ENCODE data around the gene CARNS1. TPM values are rescaled to one million over a fixed set of nuclear protein-coding genes. Genes with fewer than 3 reads are reported as not detected.

CARNS1 gene
- total RNA-seq, 1 donor from 2014 or later, result 1.5 TPM

DNA sequence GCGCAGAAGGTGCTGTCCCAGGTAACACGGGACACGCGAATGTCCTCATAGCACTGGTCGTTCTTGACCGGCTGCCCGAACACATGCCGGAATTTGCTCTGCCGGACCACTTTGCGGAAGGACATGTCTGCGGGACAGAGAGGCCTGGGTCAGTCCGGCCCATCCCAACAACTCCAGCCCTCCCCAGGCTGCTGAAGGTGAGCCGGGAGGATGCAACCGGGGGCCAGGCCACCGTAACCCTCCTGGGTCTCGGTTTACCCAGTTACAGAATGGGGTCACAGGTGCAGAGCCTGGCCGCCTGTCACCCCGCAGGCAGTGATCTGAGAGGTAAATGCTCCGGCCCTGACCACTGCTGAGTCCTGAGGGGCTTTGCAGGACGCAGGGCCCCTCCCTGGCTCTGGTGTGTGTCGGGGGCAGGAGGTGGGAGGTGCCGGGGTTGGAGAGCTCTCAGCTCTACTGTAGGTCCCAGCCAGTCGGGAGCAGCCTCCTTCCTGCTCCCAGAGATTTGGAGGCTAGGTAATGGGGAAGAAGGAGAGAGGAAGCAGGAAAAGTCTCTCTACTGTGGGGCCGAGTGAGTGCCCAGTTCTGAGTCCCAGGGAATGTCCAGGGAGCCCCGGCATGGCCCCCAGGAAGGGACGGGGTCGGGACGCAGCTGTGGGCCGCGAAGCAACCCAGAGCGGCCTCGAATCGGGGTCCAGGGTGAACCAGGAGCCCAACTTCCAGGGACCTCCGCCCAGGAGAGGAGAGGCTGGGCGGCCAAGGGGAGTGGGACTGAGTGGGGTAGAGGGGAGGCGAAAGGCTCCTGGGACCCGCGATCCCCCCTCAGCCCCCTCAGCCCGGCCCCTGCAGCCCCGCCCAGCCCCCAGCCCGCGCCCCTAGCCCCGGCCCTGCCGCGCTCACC, 27.3 kb downstream of the CARNS1 start:
- peaks cover 3% of the 10 kb centered on the region for H3K4me1 Mint-ChIP-seq (ENCODE audit: unreplicated experiment)
- H3K4me3 Mint-ChIP-seq, result peak overlapping the region; percentile 88
- TF ChIP-seq, protein P1, sequence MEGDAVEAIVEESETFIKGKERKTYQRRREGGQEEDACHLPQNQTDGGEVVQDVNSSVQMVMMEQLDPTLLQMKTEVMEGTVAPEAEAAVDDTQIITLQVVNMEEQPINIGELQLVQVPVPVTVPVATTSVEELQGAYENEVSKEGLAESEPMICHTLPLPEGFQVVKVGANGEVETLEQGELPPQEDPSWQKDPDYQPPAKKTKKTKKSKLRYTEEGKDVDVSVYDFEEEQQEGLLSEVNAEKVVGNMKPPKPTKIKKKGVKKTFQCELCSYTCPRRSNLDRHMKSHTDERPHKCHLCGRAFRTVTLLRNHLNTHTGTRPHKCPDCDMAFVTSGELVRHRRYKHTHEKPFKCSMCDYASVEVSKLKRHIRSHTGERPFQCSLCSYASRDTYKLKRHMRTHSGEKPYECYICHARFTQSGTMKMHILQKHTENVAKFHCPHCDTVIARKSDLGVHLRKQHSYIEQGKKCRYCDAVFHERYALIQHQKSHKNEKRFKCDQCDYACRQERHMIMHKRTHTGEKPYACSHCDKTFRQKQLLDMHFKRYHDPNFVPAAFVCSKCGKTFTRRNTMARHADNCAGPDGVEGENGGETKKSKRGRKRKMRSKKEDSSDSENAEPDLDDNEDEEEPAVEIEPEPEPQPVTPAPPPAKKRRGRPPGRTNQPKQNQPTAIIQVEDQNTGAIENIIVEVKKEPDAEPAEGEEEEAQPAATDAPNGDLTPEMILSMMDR (conservative IDR thresholded peaks at IDR 0.05), result no peak
- no peak for DNase-seq (ENCODE audit: extremely low spot score, unreplicated experiment)
- no peaks in the 10 kb centered on the region for H3K27me3 Mint-ChIP-seq
- peak overlapping the region; percentile 84 for H3K27ac Mint-ChIP-seq
- no peaks in the 10 kb centered on the region for H3K36me3 Mint-ChIP-seq
- no peaks in the 10 kb centered on the region for H3K9me3 Mint-ChIP-seq

DNA sequence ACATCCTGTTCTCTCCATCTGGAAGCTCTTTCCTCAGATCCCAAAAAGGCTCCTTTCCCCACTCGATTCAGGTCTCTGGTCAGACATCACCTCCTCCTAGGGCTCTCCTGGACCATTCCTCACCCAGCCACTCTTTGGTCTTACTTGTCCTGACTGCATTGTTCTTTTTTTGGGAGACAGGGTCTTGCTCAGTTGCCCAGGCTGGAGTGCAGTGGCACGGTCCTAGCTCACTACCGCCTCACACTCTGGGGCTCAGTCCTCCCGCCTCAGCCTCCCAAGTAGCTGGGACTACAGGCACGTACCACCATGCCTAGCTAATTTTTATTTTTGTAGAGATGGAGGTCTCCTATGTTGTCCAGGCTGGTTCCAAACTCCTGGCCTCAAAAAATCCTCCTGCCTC, 30.0 kb downstream of the CARNS1 start:
- TF ChIP-seq, protein P1 (conservative IDR thresholded peaks at IDR 0.05), result no peak
- H3K9me3 Mint-ChIP-seq, result no peaks in the 10 kb centered on the region
- no peaks in the 10 kb centered on the region for H3K36me3 Mint-ChIP-seq
- no peak for DNase-seq (ENCODE audit: extremely low spot score, unreplicated experiment)
- peak overlapping the region; percentile 69 for H3K4me3 Mint-ChIP-seq
- peaks cover 3% of the 10 kb centered on the region for H3K4me1 Mint-ChIP-seq (ENCODE audit: unreplicated experiment)
- H3K27ac Mint-ChIP-seq, result peak overlapping the region; percentile 83
- no peaks in the 10 kb centered on the region for H3K27me3 Mint-ChIP-seq

DNA sequence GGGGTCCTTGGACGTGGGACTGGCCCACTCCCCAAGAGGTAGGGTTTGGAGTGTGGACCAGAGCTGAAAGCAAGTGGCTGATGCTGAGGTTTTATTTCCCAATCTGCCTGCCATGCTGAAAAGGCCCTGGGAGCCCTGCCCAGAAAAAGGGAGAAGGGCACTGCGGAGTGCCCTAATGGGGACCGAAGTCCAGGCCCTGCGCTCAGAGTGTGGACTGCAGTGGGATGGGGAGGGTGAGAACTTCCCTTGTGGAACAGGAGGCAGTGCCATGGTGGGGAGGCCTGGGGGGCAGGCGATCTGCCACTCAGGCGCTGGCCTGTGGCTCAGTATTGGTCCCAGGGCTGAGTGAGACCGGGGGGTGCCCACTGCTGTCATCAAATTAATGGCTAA, 32.7 kb downstream of the CARNS1 start:
- Mint-ChIP-seq H3K9me3 (no peaks in the 10 kb centered on the region), H3K27me3 (no peaks in the 10 kb centered on the region), H3K27ac (no peak overlapping the region), H3K4me3 (no peak overlapping the region), H3K4me1 (ENCODE audit: unreplicated experiment) (no peaks in the 10 kb centered on the region), H3K36me3 (no peaks in the 10 kb centered on the region)
- no peak for DNase-seq (ENCODE audit: extremely low spot score, unreplicated experiment)
- TF ChIP-seq, protein P1 (conservative IDR thresholded peaks at IDR 0.05), result no peak

DNA sequence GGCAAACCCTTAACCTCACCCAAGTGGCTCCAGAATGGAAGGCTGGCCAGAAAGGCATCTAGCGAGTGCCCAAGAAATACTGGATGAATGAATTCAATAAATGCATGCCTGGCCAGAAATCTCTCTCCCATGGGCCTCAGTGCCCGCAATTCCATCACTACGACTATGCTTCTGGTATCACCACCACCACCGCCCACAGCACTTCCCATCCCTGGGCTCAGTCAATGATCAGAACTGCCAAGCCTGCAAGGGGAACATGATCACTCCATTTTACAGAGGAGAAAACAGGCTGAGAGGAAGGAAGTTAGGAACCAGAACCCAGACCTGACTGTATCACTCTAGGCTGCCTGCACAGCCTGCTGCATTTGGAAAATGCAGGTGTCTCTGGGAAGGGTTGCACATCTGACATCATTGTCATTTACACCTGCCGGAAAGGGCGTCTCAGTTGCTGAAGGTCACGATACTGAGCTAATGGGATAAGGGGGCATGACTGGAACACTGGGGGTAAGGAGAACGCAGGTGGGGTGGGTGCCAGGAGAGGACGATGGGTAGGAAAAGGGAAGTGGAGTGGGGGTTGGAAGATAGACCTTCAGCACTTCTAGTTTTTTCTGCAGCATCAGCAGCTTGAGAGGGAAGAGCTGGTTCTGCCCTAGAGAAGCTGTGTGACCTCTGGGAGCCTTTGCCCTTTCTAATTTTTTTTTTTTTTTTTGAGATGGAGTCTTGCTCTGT, 33.8 kb downstream of the CARNS1 start:
- DNase-seq (ENCODE audit: extremely low spot score, unreplicated experiment), result no peak
- Mint-ChIP-seq H3K36me3 (no peaks in the 10 kb centered on the region), H3K4me1 (ENCODE audit: unreplicated experiment) (no peaks in the 10 kb centered on the region), H3K27me3 (no peaks in the 10 kb centered on the region), H3K9me3 (no peaks in the 10 kb centered on the region), H3K27ac (no peak overlapping the region), H3K4me3 (no peak overlapping the region)
- TF ChIP-seq, protein P1 (conservative IDR thresholded peaks at IDR 0.05), result no peak

DNA sequence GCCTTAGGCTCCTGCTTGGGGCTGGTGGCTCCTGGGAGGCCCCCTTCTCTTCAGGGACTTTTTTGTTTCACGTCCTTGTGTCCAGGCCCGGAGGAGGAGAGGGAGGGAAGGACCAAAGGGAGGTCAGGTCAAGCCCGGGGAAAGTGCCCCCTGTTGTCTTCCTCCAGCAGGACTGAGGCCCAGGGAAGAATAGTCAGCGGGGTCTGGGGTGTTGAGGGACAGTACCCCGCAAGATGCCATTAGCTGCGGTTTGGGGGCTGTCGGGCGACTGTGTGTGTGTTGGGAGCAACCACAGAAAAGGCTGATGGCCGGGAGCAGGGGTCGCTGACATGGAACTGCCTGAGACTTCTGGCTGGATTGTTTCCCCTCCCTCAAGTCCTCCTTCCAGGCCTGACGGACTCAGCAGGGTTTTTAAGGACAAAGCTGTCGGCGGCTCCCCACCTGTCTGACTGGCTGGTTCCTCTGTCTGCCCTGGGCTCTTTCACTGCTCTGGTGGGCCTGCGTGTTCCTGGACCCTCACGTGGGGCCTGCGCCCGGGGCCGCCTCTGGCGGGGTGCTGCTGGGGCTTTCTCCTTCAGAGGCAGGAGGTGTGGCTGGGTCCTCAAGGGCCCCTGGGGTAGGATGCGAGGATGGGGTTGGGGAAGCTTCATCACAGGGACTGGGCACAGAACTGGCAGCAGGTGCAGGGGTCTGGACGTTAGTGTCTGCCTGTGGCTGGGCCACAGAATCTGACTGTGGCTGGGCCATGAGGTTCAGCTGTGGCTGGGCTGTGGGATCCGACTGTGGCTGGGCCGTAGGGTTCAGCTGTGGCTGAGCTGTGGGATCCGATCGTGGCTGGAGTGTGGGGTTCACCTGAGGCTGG, 35.5 kb downstream of the CARNS1 start:
- H3K27me3 Mint-ChIP-seq, result no peaks in the 10 kb centered on the region
- TF ChIP-seq, protein P1 (conservative IDR thresholded peaks at IDR 0.05), result no peak
- H3K4me1 Mint-ChIP-seq (ENCODE audit: unreplicated experiment), result no peaks in the 10 kb centered on the region
- H3K27ac Mint-ChIP-seq, result no peak overlapping the region
- DNase-seq (ENCODE audit: extremely low spot score, unreplicated experiment), result no peak
- H3K36me3 Mint-ChIP-seq, result no peaks in the 10 kb centered on the region
- no peaks in the 10 kb centered on the region for H3K9me3 Mint-ChIP-seq
- H3K4me3 Mint-ChIP-seq, result no peak overlapping the region

Data from type B pancreatic cell (in vitro differentiated cells).